BLaER1 treated with 17β-estradiol and CSF1 and Interleukin-3, amounts not matched to agents 10 nM and 100 nM (cell line): ENCODE data around the gene NAA20.

Experiments
- H3K27ac ChIP-seq, 11 experiments: shearing (Covaris generic); formaldehyde crosslinking; 2 replicates each; pipeline ENCODE4 v1.8.1; 2022
- H3K27me3 ChIP-seq, 11 experiments: shearing (Covaris generic); formaldehyde crosslinking; 2 replicates each; pipeline ENCODE4 v1.8.1; 2022
- H3K36me3 ChIP-seq, 11 experiments: shearing (Covaris generic); formaldehyde crosslinking; 2 replicates each; pipeline ENCODE4 v1.8.1; 2022
- H3K4me1 ChIP-seq, 10 experiments: shearing (Covaris generic); formaldehyde crosslinking; 2 replicates each; pipeline ENCODE4 v1.8.1; 2022
- H3K4me2 ChIP-seq, 11 experiments: shearing (Covaris generic); formaldehyde crosslinking; 2 replicates each; pipeline ENCODE4 v1.8.1; 2022
- H3K4me3 ChIP-seq, 10 experiments: shearing (Covaris generic); formaldehyde crosslinking; 2 replicates each; pipeline ENCODE4 v1.8.1; 2022
- H3K9ac ChIP-seq, 11 experiments: shearing (Covaris generic); formaldehyde crosslinking; 2 replicates each; pipeline ENCODE4 v1.8.1; 2022
- H3K9me3 ChIP-seq, 11 experiments: shearing (Covaris generic); formaldehyde crosslinking; replicated peaks in 1 of 11; 2 replicates each; pipeline ENCODE4 v1.8.1; 2022
- H4K20me1 ChIP-seq, 11 experiments: shearing (Covaris generic); formaldehyde crosslinking; 2 replicates each; pipeline ENCODE4 v1.8.1; 2022
- Cebpa-rat ChIP-seq, 11 experiments: shearing (Covaris generic); IDR thresholded peaks; 2 replicates each; pipeline ENCODE4 v1.8.1; 2022

The NAA20 gene

GRCh38 chr20:20052074-20052970 is 35.2 kb downstream of the NAA20 start, which contains the start of the genes CFAP61 and CRNKL1:
Gene CFAP61, plus strand, starts transcription at chr20:20052532. Its CDS starts 4,122 bp downstream, at chr20:20056654.
Gene CRNKL1, minus strand, starts transcription at chr20:20052466. Its CDS starts 124 bp downstream, at chr20:20052342.
- Histone ChIP-seq H4K20me1 (peaks cover 0 to 21% (median 3%) of the 10 kb centered on the region in 11 experiments; a peak in 5 of 22 replicates), H3K27me3 (no peaks in the 10 kb centered on the region), H3K9me3 (no peaks in the 10 kb centered on the region), H3K9ac (peak within 1 kb of the TSS; percentile 86 to 92 (median 90)), H3K4me3 (peak within 1 kb of the TSS; percentile 86 to 98 (median 93)), H3K36me3 (peaks cover 32 to 37% (median 35%) of the 10 kb centered on the region in 11 experiments), H3K4me2 (peak within 1 kb of the TSS; percentile 80 to 98 (median 90)), H3K27ac (peak within 1 kb of the TSS; percentile 79 to 91 (median 86)), H3K4me1 (peaks cover 21 to 35% (median 31%) of the 10 kb centered on the region in 10 experiments)
- TF ChIP-seq Cebpa-rat (IDR thresholded peaks at IDR 0.05), result no peak

DNA sequence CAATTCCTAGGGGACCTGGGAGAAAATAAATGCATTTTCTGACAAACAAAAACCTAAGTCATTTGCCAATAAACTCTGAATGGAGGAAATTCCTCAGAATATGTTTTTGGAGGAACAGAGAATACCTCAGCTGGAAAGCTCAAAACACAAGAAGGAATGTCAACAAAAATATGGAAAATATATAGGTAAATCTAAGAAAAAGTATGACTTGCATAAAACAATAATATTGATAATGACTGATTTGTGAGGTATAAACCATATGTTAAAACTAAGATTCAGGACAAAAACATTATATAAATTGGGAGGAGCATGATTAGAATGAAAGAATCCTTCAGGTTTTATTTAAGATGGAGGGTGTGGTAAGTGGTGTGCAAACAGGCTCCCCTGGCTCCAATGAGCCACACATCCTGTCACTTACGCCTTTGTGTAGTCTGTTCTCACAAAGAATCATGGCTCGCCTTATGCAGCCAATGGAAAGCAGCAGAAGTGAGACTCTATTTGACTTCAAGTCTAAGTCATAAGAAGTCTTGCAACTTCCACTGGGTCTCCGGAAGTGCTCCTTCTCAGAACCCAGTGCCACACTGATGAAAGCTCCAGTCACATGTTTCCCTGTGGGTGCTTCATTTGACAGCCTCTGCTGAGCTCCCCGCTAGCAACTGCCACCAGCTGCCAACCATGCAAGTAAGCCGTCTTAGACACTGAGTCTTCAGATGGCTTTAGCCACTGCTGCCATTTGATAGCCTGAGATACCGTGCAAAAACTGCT is 43.3 kb downstream of the NAA20 start:
- Histone ChIP-seq H3K27me3 (no peaks in the 10 kb centered on the region), H3K36me3 (no peaks in the 10 kb centered on the region), H3K4me2 (no peak overlapping the region), H3K4me1 (peaks cover 13 to 34% (median 23%) of the 10 kb centered on the region in 10 experiments), H3K27ac (no peak overlapping the region), H3K4me3 (no peak overlapping the region), H3K9ac (no peak overlapping the region), H4K20me1 (no peaks in the 10 kb centered on the region), H3K9me3 (peaks cover 0 to 10% (median 9%) of the 10 kb centered on the region in 11 experiments; a peak in 12 of 22 replicates)
- TF ChIP-seq Cebpa-rat (IDR thresholded peaks at IDR 0.05), result no peak

- Histone ChIP-seq H3K4me1 (peaks cover 0 to 17% (median 8%) of the 10 kb centered on the region in 10 experiments; a peak in 10 of 20 replicates), H3K27me3 (no peaks in the 10 kb centered on the region), H3K36me3 (no peaks in the 10 kb centered on the region), H3K4me2 (0 out of 22 replicates have a peak overlapping the region, but pooled peaks of 1 of the 11 experiments have one; percentile 18), H3K9me3 (peaks cover 0 to 10% (median 9%) of the 10 kb centered on the region in 11 experiments; a peak in 12 of 22 replicates), H3K9ac (no peak overlapping the region), H4K20me1 (no peaks in the 10 kb centered on the region), H3K27ac (no peak overlapping the region), H3K4me3 (no peak overlapping the region)
- TF ChIP-seq Cebpa-rat (IDR thresholded peaks at IDR 0.05), result no peak
Observed at GRCh38 chr20:20063941-20064702, 47.0 kb downstream of the NAA20 start.

DNA sequence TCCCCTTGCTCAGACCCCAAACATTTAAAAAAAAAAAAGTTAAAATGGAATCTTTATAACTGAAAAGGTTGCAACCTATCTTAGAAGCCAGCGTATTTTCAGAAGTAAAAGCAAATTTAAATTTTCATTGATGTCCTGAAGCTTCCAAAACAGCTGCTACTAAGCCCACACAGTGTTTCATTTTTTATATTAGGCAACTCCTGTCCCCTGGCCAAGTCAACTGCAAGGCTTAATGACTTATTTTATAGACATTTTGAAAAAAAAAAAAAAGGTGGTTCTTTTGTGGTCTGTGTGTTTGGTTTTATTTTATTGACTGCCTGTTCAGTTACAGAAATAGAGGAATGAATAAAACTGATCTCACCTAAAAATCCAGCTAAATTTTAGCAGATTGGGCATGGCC is 48.2 kb downstream of the NAA20 start:
- peak overlapping the region in 7 of 11 experiments; percentile 6 to 38 (median 25); a peak in 9 of 22 replicates for H3K4me2 ChIP-seq
- H3K9me3 ChIP-seq, result peaks cover 0 to 10% (median 9%) of the 10 kb centered on the region in 11 experiments; a peak in 12 of 22 replicates
- no peak overlapping the region for H3K4me3 ChIP-seq
- TF ChIP-seq Cebpa-rat (IDR thresholded peaks at IDR 0.05), result no peak
- no peak overlapping the region for H3K27ac ChIP-seq
- no peaks in the 10 kb centered on the region for H3K27me3 ChIP-seq
- no peaks in the 10 kb centered on the region for H3K36me3 ChIP-seq
- peaks cover 0 to 17% (median 8%) of the 10 kb centered on the region in 10 experiments; a peak in 10 of 20 replicates for H3K4me1 ChIP-seq
- H3K9ac ChIP-seq, result no peak overlapping the region
- H4K20me1 ChIP-seq, result no peaks in the 10 kb centered on the region

GRCh38 chr20:20070871-20071726 is 53.9 kb downstream of the NAA20 start:
- Histone ChIP-seq H3K27ac (no peak overlapping the region), H3K4me3 (no peak overlapping the region), H3K9ac (no peak overlapping the region), H3K27me3 (no peaks in the 10 kb centered on the region), H4K20me1 (no peaks in the 10 kb centered on the region), H3K9me3 (no peaks in the 10 kb centered on the region), H3K4me2 (no peak overlapping the region), H3K36me3 (no peaks in the 10 kb centered on the region), H3K4me1 (peaks cover 0 to 6% (median 3%) of the 10 kb centered on the region in 10 experiments; a peak in 12 of 20 replicates)
- TF ChIP-seq Cebpa-rat (IDR thresholded peaks at IDR 0.05), result no peak

DNA sequence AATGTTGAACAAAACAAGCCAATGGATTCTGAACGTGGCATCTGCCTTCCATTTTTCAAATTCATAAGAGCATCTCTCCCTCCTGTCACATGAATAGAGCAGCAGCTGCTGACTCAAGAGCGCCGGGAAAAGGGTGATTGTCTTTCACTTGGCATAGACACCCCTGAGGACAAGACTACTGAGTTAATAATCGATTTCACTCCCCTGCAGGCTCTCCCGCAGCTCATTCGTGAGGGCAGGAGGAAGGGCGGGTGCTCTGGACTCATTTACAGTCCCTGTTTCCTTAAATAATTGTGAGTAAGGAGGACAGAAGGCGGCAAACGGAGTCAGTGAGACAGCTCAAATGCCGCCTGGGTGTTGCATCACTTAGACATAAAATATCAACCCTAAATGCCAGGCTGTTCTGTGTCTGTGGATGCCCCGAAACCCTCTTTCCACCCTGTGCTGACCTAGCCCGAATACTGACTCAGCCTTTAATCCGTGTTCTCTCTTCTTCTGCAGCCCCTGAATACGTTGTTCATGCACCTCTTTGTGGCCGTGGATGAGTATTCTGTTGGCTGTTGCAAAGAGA is 56.7 kb downstream of the NAA20 start:
- H3K9ac ChIP-seq, result no peak overlapping the region
- TF ChIP-seq Cebpa-rat (IDR thresholded peaks at IDR 0.05), result no peak
- no peaks in the 10 kb centered on the region for H3K9me3 ChIP-seq
- H3K27ac ChIP-seq, result no peak overlapping the region
- peaks cover 0 to 11% (median 7%) of the 10 kb centered on the region in 10 experiments; a peak in 12 of 20 replicates for H3K4me1 ChIP-seq
- H3K27me3 ChIP-seq, result no peaks in the 10 kb centered on the region
- no peak overlapping the region for H3K4me2 ChIP-seq
- H4K20me1 ChIP-seq, result no peaks in the 10 kb centered on the region
- H3K4me3 ChIP-seq, result no peak overlapping the region
- no peaks in the 10 kb centered on the region for H3K36me3 ChIP-seq

DNA sequence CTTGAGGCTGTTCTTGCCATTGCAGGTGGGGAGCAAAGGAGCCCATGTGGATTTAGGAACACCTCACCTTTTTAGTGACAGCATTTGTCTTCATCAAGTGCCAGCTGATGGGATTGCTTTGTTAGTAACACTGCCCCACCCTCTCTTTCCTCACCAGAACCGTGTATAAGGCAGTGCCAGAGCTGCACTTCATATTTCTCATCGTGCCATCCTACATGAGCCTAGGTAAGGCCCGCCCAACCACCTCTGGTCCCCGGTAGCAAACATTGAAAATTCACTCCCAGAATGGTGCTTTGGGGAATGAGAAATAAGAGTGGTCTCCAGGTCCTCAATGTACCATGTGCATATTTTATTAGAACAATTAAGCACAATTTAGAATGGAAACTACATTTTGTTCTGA is 57.9 kb downstream of the NAA20 start:
- no peaks in the 10 kb centered on the region for H3K27me3 ChIP-seq
- H3K4me3 ChIP-seq, result no peak overlapping the region
- H3K4me2 ChIP-seq, result no peak overlapping the region
- H3K9ac ChIP-seq, result no peak overlapping the region
- H3K9me3 ChIP-seq, result no peaks in the 10 kb centered on the region
- no peaks in the 10 kb centered on the region for H3K36me3 ChIP-seq
- H3K27ac ChIP-seq, result no peak overlapping the region
- H4K20me1 ChIP-seq, result no peaks in the 10 kb centered on the region
- TF ChIP-seq Cebpa-rat (IDR thresholded peaks at IDR 0.05), result no peak
- peaks cover 0 to 11% (median 7%) of the 10 kb centered on the region in 10 experiments; a peak in 12 of 20 replicates for H3K4me1 ChIP-seq
